LNCAP (cell line): ENCODE measurements around the gene AFAP1L2.

ENCODE experiments used
- TF ChIP-seq, protein P1 (sequence below): fragments of 450-650 bp; IDR thresholded peaks from 2 replicates; pipeline ENCODE4 v1.5.1; 2017; ENCODE audit warnings: mild to moderate bottlenecking

Gene AFAP1L2

GRCh38 chr10:114385557-114385956 is 18.7 kb downstream of the AFAP1L2 start:
- TF ChIP-seq, protein P1, sequence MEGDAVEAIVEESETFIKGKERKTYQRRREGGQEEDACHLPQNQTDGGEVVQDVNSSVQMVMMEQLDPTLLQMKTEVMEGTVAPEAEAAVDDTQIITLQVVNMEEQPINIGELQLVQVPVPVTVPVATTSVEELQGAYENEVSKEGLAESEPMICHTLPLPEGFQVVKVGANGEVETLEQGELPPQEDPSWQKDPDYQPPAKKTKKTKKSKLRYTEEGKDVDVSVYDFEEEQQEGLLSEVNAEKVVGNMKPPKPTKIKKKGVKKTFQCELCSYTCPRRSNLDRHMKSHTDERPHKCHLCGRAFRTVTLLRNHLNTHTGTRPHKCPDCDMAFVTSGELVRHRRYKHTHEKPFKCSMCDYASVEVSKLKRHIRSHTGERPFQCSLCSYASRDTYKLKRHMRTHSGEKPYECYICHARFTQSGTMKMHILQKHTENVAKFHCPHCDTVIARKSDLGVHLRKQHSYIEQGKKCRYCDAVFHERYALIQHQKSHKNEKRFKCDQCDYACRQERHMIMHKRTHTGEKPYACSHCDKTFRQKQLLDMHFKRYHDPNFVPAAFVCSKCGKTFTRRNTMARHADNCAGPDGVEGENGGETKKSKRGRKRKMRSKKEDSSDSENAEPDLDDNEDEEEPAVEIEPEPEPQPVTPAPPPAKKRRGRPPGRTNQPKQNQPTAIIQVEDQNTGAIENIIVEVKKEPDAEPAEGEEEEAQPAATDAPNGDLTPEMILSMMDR = no peak

- TF ChIP-seq, protein P1 = no peak
Observed at GRCh38 chr10:114384601-114385000, 19.7 kb downstream of the AFAP1L2 start.

DNA sequence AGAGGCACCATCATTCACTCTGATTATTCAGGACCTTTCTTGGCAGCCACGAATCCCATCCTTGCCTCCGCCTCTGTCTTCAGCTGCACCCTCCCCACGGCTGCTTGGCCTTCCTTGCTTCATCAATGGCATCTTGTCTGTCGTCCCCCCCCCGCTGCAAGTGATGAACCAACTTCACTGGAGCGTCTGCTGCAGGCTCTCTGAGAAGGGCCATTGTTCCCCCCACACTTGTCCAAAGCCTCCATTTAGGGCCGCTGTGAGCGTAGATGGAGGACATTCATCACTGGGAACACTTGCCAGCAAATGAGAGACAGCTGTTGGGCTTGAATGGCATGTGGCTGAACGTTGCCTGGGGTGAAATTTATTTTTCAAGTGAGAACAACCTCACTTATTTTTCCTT is 20.1 kb downstream of the AFAP1L2 start:
- TF ChIP-seq, protein P1 = no peak

GRCh38 chr10:114380797-114381196 is 23.5 kb downstream of the AFAP1L2 start:
- TF ChIP-seq, protein P1 = no peak

- TF ChIP-seq, protein P1 = no peak
Observed at GRCh38 chr10:114380060-114380459, 24.2 kb downstream of the AFAP1L2 start.

GRCh38 chr10:114379631-114380041 is 24.7 kb downstream of the AFAP1L2 start:
- TF ChIP-seq, protein P1 = no peak

DNA sequence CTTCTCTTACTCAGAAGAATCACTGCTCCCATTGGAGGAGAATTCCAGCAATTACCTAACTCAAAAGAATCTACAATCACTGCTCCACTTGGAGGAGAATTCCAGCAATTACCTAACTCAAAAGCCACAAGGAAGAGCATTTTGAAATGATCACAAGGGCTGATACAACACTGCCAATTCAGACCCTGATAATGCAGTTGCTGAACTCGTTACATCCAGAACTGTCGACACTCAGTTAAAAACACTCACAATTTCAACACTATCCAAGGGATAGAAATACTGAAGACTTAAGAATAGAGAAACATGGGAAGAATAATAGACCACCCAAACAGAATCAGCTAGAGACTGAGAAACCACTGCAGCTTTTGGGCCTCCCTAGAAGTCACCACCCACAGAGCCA is 27.8 kb downstream of the AFAP1L2 start:
- TF ChIP-seq, protein P1 = no peak

- TF ChIP-seq, protein P1 = no peak
Observed at GRCh38 chr10:114375047-114375446, 29.3 kb downstream of the AFAP1L2 start.
